ENCODE measurements around the gene PRTN3. TPM values are rescaled to one million over a fixed set of nuclear protein-coding genes. Genes with fewer than 3 reads are reported as not detected.

The PRTN3 gene
- polyA plus RNA-seq, 4 donors = 0.65 to 2.7 (median 1.3) TPM

DNA sequence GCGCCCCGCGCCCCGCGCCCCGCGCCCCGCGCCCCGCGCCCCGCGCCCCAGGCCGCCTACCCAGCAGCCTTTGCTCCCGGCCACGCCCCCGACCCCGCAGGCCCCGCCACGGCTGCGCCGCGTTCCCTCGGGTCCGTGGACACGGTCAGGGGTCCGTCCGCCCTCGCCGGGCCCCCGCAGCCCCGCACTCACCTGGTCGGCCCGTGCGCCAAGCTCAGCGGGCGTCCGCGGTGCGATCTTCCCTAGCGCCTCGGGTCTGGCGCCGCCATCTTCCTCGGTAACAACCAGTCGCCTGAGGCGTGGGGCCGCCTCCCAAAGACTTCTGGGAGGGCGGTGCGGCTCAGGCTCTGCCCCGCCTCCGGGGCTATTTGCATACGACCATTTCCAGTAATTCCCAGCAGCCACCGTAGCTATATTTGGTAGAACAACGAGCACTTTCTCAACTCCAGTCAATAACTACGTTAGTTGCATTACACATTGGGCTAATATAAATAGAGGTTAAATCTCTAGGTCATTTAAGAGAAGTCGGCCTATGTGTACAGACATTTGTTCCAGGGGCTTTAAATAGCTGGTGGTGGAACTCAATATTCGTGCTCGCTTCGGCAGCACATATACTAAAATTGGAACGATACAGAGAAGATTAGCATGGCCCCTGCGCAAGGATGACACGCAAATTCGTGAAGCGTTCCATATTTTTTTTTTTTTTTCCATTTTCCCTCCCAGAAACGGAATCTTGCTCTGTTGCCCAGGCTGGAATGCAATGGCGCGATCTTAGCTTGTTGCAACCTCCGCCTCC lies 52.3 kb downstream of the PRTN3 start, which contains the start of the genes MED16 and RNU6-9:
MED16 (minus strand) TSS at position 294 of the 796 bp plus-strand sequence. CDS start 2,056 bp downstream, outside the sequence.
RNU6-9 (plus strand) TSS at position 591 of the 796 bp plus-strand sequence.
- DNase-seq (ENCODE audit: low read depth in 4 of 4, low spot score in 2 of 4) = peak; percentile 87 to 97 (median 93)

DNA sequence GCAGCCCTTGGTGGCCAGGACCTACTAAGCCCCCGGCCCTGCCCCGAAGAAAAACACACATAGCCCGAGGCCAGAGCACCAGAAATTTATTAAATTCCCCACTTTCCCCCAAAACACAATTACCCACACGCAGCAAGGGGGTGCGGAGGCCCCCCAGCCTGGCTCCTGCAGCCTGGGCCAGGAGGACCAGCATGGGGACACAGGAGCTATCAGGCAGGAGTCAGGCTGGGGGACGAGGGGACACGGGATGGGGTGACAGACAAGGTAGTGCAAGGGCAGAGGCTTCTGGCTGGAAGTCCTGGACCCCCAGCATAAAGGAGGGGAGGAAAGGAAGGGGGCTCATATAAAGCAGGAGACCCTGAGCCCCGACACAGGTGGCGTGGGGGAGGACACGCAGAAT lies 55.6 kb downstream of the PRTN3 start:
- no peak for DNase-seq (ENCODE audit: low read depth in 4 of 4, low spot score in 2 of 4)

DNA sequence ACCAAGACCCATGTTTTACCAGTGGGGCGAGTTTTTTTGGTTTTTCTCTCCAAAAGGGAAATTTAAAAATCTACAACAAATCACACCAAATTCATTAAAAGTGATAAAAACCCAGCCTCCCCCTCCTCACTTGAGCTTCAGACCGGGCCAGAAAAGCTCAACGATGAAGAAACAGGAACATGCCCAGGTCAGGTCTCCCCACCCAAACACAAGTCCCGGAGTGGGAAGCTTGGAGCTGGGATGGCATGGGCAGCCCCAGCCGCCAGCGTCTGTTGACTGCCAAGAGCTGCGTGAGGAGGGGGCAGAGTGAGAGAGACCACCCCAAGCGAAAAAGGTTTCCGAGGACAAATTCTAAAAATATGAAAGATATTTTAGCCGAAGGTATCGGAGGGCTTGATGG lies 56.2 kb downstream of the PRTN3 start:
- no peak for DNase-seq (ENCODE audit: low read depth in 4 of 4, low spot score in 2 of 4)

DNA sequence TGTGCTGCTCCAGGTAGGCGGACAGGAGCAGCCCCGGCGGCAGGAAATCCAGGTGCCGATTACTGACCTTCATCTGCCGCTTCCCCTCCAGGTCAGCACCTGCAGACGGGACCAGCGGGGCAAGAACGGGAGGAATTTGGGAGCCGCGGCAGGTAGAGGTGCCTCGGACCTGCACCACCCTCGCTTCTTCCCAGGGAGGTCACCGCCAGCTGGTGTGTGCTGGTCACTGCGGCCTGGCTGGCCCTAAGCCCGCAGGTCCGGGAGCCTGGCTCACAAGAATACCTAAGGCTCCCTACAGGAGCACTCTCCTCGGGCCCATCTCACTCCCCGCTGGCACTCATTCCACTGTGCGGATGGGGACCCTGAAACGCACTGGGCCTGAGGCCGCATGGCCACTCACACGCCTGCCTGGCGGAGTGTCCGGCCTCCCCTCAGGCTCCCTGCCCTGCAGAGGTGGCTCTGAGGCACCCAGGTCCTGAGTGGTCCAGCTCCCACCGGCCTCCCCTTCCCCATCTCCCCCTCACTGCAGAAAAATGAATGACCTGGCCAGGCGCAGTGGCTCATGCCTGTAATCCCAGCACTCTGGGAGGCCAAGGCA lies 56.7 kb downstream of the PRTN3 start:
- DNase-seq (ENCODE audit: low read depth in 4 of 4, low spot score in 2 of 4) = no peak

Other genes starting within 250 kb of the PRTN3 start
- gene POLRMT, start 207.5 kb upstream of the PRTN3 start, polyA plus RNA-seq (ENCODE audit: insufficient read length in 4 of 4) = 10 to 100 TPM; 55.8 to 68.1 (median 60.8) TPM
- under 1 TPM; 0.27 to 0.96 (median 0.62) TPM for gene FGF22, start 201.1 kb upstream of the PRTN3 start, polyA plus RNA-seq (ENCODE audit: insufficient read length in 4 of 4)
- gene RNF126, start 177.8 kb upstream of the PRTN3 start, polyA plus RNA-seq (ENCODE audit: insufficient read length in 4 of 4) = 10 to 100 TPM; 22.6 to 41.5 (median 30.7) TPM
- gene FSTL3, start 164.6 kb upstream of the PRTN3 start, polyA plus RNA-seq (ENCODE audit: insufficient read length in 4 of 4) = 10 to 100 TPM; 17.2 to 19.7 (median 19.4) TPM
- under 1 TPM; 0.13 to 0.48 (median 0.36) TPM for gene PRSS57, start 145.5 kb upstream of the PRTN3 start, polyA plus RNA-seq (ENCODE audit: insufficient read length in 4 of 4)
- 100 to 1,000 TPM in 3 of 4 donors, 10 to 100 TPM in 1; 77.2 to 115 (median 106) TPM for gene PALM, start 132.1 kb upstream of the PRTN3 start, polyA plus RNA-seq (ENCODE audit: insufficient read length in 4 of 4)
- gene MISP, start 89.9 kb upstream of the PRTN3 start, polyA plus RNA-seq (ENCODE audit: insufficient read length in 4 of 4) = 10 to 100 TPM in 1 of 4 donors, 1 to 10 TPM in 3; 6.0 to 10.1 (median 9.4) TPM
- 100 to 1,000 TPM; 344 to 430 (median 396) TPM for gene PTBP1, start 43.5 kb upstream of the PRTN3 start, polyA plus RNA-seq (ENCODE audit: insufficient read length in 4 of 4)
- gene PLPPR3, start 19.0 kb upstream of the PRTN3 start, polyA plus RNA-seq (ENCODE audit: insufficient read length in 4 of 4) = 10 to 100 TPM; 11.6 to 24.0 (median 17.3) TPM
- 1 to 10 TPM; 1.0 to 3.4 (median 1.4) TPM for gene AZU1, start 13.2 kb upstream of the PRTN3 start, polyA plus RNA-seq (ENCODE audit: insufficient read length in 4 of 4)
- under 1 TPM; 0.34 to 0.87 (median 0.40) TPM for gene ELANE, start 11.3 kb downstream of the PRTN3 start, polyA plus RNA-seq (ENCODE audit: insufficient read length in 4 of 4)
- 1 to 10 TPM; 2.2 to 5.4 (median 4.3) TPM for gene CFD, start 18.7 kb downstream of the PRTN3 start, polyA plus RNA-seq (ENCODE audit: insufficient read length in 4 of 4)
- gene MED16, start 52.2 kb downstream of the PRTN3 start, polyA plus RNA-seq (ENCODE audit: insufficient read length in 4 of 4) = 10 to 100 TPM; 44.5 to 90.9 (median 64.0) TPM
- gene RNU6-9, start 52.5 kb downstream of the PRTN3 start, polyA plus RNA-seq (ENCODE audit: insufficient read length in 4 of 4) = not detected
- gene R3HDM4, start 72.2 kb downstream of the PRTN3 start, polyA plus RNA-seq (ENCODE audit: insufficient read length in 4 of 4) = 10 to 100 TPM; 35.6 to 62.3 (median 53.4) TPM
- gene KISS1R, start 76.3 kb downstream of the PRTN3 start, polyA plus RNA-seq (ENCODE audit: insufficient read length in 4 of 4) = 1 to 10 TPM in 2 of 4 donors, under 1 TPM in 2; 0.32 to 1.3 (median 1.00) TPM
- 10 to 100 TPM; 16.3 to 37.2 (median 29.1) TPM for gene ARID3A, start 85.0 kb downstream of the PRTN3 start, polyA plus RNA-seq (ENCODE audit: insufficient read length in 4 of 4)
- 10 to 100 TPM; 33.2 to 68.7 (median 55.4) TPM for gene WDR18, start 143.3 kb downstream of the PRTN3 start, polyA plus RNA-seq (ENCODE audit: insufficient read length in 4 of 4)
- 1 to 10 TPM in 2 of 4 donors, under 1 TPM in 2; 0.41 to 1.4 (median 1.0) TPM for gene GRIN3B, start 159.4 kb downstream of the PRTN3 start, polyA plus RNA-seq (ENCODE audit: insufficient read length in 4 of 4)
- 100 to 1,000 TPM in 3 of 4 donors, 10 to 100 TPM in 1; 98.0 to 154 (median 130) TPM for gene TMEM259, start 180.1 kb downstream of the PRTN3 start, polyA plus RNA-seq (ENCODE audit: insufficient read length in 4 of 4)
- gene RNU6-2, start 180.5 kb downstream of the PRTN3 start, polyA plus RNA-seq (ENCODE audit: insufficient read length in 4 of 4) = not detected
- gene CNN2, start 185.6 kb downstream of the PRTN3 start, polyA plus RNA-seq (ENCODE audit: insufficient read length in 4 of 4) = 100 to 1,000 TPM; 163 to 215 (median 186) TPM
- 10 to 100 TPM in 1 of 4 donors, 1 to 10 TPM in 3; 6.9 to 14.0 (median 8.5) TPM for gene ABCA7, start 199.1 kb downstream of the PRTN3 start, polyA plus RNA-seq (ENCODE audit: insufficient read length in 4 of 4)
- gene ARHGAP45, start 226.2 kb downstream of the PRTN3 start, polyA plus RNA-seq (ENCODE audit: insufficient read length in 4 of 4) = 10 to 100 TPM in 3 of 4 donors, 1 to 10 TPM in 1; 9.4 to 14.9 (median 12.2) TPM

Data from left renal cortex interstitium (tissue), 4 donors.